GM21447 (cell line): ENCODE data around the gene ADGRF4.
A peak's percentile ranks its signal among the peaks of the same experiment; 100 is the strongest.

Source experiments
- ATAC-seq: cut with Tn5 transposase; IDR thresholded peaks from one replicate; pipeline ENCODE4 v1.9.1; 2021; ENCODE audit not compliant: unreplicated experiment

ADGRF4 gene

GRCh38 chr6:47698342-47698787 lies at the start of gene ADGRF4:
Gene ADGRF4 (plus strand): TSS chr6:47698580. CDS start chr6:47707246, 8,666 bp downstream.
- no peak for ATAC-seq

GRCh38 chr6:47650553-47651432 lies 47.6 kb upstream of the ADGRF4 start:
- ATAC-seq: peak; percentile 55

GRCh38 chr6:47651505-47651944 lies 46.9 kb upstream of the ADGRF4 start:
- ATAC-seq: no peak

GRCh38 chr6:47653706-47654105 lies 44.7 kb upstream of the ADGRF4 start:
- no peak for ATAC-seq

- ATAC-seq: no peak
Observed at GRCh38 chr6:47654255-47654654, 44.1 kb upstream of the ADGRF4 start.

- no peak for ATAC-seq
Observed at GRCh38 chr6:47655719-47656595, 42.4 kb upstream of the ADGRF4 start.

- ATAC-seq: no peak
Observed at GRCh38 chr6:47661960-47662359, 36.4 kb upstream of the ADGRF4 start.

- ATAC-seq: no peak
Observed at GRCh38 chr6:47663462-47664216, 34.7 kb upstream of the ADGRF4 start.

- no peak for ATAC-seq
Observed at GRCh38 chr6:47665112-47665511, 33.3 kb upstream of the ADGRF4 start.

GRCh38 chr6:47669684-47670513 lies 28.5 kb upstream of the ADGRF4 start:
- ATAC-seq: no peak

GRCh38 chr6:47670851-47671250 lies 27.5 kb upstream of the ADGRF4 start:
- ATAC-seq: no peak

- no peak for ATAC-seq
Observed at GRCh38 chr6:47671777-47672176, 26.6 kb upstream of the ADGRF4 start.

GRCh38 chr6:47672816-47673215 lies 25.6 kb upstream of the ADGRF4 start:
- no peak for ATAC-seq

- ATAC-seq: no peak
Observed at GRCh38 chr6:47674673-47675072, 23.7 kb upstream of the ADGRF4 start.

GRCh38 chr6:47677381-47678100 lies 20.8 kb upstream of the ADGRF4 start:
- ATAC-seq: no peak

- no peak for ATAC-seq
Observed at GRCh38 chr6:47678739-47679138, 19.6 kb upstream of the ADGRF4 start.

GRCh38 chr6:47679322-47679906 lies 19.0 kb upstream of the ADGRF4 start:
- no peak for ATAC-seq

GRCh38 chr6:47680051-47680450 lies 18.3 kb upstream of the ADGRF4 start:
- ATAC-seq: no peak

GRCh38 chr6:47680724-47681123 lies 17.7 kb upstream of the ADGRF4 start:
- no peak for ATAC-seq
